ENCODE data around the gene GUCY2D. TPM values are rescaled to one million over a fixed set of nuclear protein-coding genes. Genes with fewer than 3 reads are reported as not detected.

The GUCY2D gene
- total RNA-seq, 4 donors from 2014 or later, result not detected

DNA sequence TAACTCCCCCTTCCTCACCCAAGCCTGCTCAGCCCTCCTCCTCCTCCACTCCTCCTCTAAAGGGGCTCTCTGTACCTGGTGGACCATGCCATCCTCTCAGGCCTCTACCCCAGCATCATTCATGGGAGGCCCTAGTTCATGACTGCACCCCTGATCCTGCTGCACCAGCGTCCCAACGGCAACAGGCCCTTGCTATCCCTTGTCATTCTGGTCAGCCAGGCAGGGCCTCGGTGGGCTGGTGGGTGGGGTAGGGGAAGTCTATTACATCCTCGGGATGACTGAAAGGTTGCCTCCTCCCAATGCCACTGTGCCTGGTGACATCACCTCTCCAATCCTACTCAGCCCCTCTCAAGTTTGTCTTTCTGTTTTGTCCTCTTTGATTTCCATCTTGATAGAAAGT lies 65.4 kb downstream of the GUCY2D start:
- Histone ChIP-seq H3K9me3 (no peaks in the 10 kb centered on the region), H3K4me3 (no peak overlapping the region), H3K27me3 (peaks cover 58% of the 10 kb centered on the region), H3K4me1 (peaks cover 0 to 10% (median 5%) of the 10 kb centered on the region in 3 donors), H3K27ac (no peak overlapping the region), H3K36me3 (no peaks in the 10 kb centered on the region)
- no peak for ATAC-seq
- TF ChIP-seq POLR2AphosphoS5 (IDR thresholded peaks at IDR 0.05), result no peak
- TF ChIP-seq EP300 (IDR thresholded peaks at IDR 0.05), result no peak
- TF ChIP-seq POLR2A (IDR thresholded peaks at IDR 0.05), result no peak
- TF ChIP-seq, protein P1, sequence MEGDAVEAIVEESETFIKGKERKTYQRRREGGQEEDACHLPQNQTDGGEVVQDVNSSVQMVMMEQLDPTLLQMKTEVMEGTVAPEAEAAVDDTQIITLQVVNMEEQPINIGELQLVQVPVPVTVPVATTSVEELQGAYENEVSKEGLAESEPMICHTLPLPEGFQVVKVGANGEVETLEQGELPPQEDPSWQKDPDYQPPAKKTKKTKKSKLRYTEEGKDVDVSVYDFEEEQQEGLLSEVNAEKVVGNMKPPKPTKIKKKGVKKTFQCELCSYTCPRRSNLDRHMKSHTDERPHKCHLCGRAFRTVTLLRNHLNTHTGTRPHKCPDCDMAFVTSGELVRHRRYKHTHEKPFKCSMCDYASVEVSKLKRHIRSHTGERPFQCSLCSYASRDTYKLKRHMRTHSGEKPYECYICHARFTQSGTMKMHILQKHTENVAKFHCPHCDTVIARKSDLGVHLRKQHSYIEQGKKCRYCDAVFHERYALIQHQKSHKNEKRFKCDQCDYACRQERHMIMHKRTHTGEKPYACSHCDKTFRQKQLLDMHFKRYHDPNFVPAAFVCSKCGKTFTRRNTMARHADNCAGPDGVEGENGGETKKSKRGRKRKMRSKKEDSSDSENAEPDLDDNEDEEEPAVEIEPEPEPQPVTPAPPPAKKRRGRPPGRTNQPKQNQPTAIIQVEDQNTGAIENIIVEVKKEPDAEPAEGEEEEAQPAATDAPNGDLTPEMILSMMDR (IDR thresholded peaks at IDR 0.05), result no peak
- WGBS, 2 donors (ENCODE audit: low coverage in 1 of 2), result 31 to 57% methylated on average over 2 of the region's 4 CpGs

DNA sequence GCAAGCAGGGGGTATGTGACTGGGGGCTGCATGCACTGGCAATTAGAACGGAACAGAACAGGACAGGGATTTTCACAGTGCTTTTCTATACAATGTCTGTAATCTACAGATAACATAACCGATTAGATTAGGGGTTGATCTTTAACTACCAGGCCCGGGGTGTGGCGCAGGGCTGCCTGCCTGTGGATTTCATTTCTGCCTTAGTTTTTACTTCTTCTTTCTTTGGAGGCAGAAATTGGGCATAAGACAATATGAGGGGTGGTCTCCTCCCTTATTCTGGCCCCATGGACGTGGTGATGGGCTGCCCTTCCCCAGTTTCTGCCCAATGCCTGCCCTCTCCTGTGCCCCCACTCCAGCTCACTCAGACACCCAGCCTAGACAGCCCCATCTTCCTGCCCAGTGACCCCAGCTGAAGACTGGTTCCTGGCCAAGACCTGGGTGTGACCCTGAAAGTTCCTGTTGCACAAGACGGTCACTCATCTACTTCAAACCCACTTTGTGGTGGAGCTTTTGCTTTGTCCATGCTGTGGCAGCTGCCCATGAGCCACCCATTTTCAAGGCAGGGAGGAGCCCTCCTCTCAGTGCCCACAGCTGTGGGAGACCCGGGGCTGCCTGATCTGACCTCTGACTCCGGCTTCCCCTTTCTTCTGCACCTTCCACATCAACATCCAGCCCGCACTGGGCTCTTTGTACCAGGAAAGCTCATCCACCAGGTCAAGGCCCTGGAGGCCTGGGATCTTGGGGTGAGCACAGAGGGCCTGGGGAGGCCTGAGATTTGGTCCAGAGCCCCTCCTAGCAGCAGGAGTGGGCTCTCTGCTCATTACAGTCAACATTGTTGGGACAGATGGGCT lies 66.5 kb downstream of the GUCY2D start:
- 70 to 91% methylated on average over 4 to 5 of the region's 9 CpGs for WGBS, 2 donors (ENCODE audit: low coverage in 1 of 2)
- Histone ChIP-seq H3K36me3 (no peaks in the 10 kb centered on the region), H3K4me1 (peaks cover 0 to 19% (median 15%) of the 10 kb centered on the region in 3 donors), H3K4me3 (no peak overlapping the region), H3K27ac (peak overlapping the region in 1 of 4 donors; percentile 1), H3K9me3 (no peaks in the 10 kb centered on the region), H3K27me3 (peaks cover 58% of the 10 kb centered on the region)
- TF ChIP-seq POLR2A (IDR thresholded peaks at IDR 0.05) (no peak), EP300 (IDR thresholded peaks at IDR 0.05) (no peak), POLR2AphosphoS5 (IDR thresholded peaks at IDR 0.05) (no peak)
- TF ChIP-seq, protein P1 (IDR thresholded peaks at IDR 0.05), result no peak
- peak; percentile 54 for ATAC-seq

DNA sequence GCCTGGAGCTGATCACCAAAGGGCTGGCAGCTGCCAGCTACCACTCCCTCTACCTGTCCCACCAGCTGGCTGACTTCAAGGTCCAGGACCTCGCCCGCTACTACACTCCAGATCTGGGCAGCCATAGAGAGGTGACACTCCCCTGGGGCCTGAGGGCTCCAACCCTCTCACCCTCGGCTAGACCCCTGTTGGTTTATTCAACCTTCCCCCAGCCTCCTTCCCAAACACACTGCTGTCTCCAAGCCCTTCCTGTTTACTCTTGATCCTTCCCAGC lies 67.1 kb downstream of the GUCY2D start:
- Histone ChIP-seq H3K9me3 (no peaks in the 10 kb centered on the region), H3K36me3 (no peaks in the 10 kb centered on the region), H3K4me3 (no peak overlapping the region), H3K27me3 (peaks cover 58% of the 10 kb centered on the region), H3K27ac (peak overlapping the region in 1 of 4 donors; percentile 1), H3K4me1 (peaks cover 0 to 25% (median 15%) of the 10 kb centered on the region in 3 donors)
- ATAC-seq, result no peak
- TF ChIP-seq POLR2AphosphoS5 (IDR thresholded peaks at IDR 0.05) (no peak), EP300 (IDR thresholded peaks at IDR 0.05) (no peak), POLR2A (IDR thresholded peaks at IDR 0.05) (no peak)
- TF ChIP-seq, protein P1 (IDR thresholded peaks at IDR 0.05), result no peak
- 80 to 93% methylated on average over 3 of the region's 3 CpGs for WGBS, 2 donors (ENCODE audit: low coverage in 1 of 2)

Other genes starting within 250 kb of the GUCY2D start
- gene KDM6B, start 168.4 kb upstream of the GUCY2D start, total RNA-seq, result 10 to 100 TPM in 3 of 4 donors, 1 to 10 TPM in 1; 5.7 to 16.2 (median 15.6) TPM
- 10 to 100 TPM in 3 of 4 donors, 1 to 10 TPM in 1; 6.5 to 41.6 (median 29.6) TPM for gene TMEM88, start 147.5 kb upstream of the GUCY2D start, total RNA-seq
- 10 to 100 TPM; 60.5 to 84.7 (median 69.8) TPM for gene NAA38, start 145.1 kb upstream of the GUCY2D start, total RNA-seq
- 10 to 100 TPM; 12.0 to 18.7 (median 13.7) TPM for gene CYB5D1, start 144.6 kb upstream of the GUCY2D start, total RNA-seq
- gene CHD3, start 113.8 kb upstream of the GUCY2D start, total RNA-seq, result 100 to 1,000 TPM in 3 of 4 donors, 10 to 100 TPM in 1; 56.7 to 134 (median 120) TPM
- gene RNF227, start 86.3 kb upstream of the GUCY2D start, total RNA-seq, result 1 to 10 TPM; 1.6 to 5.4 (median 2.1) TPM
- 1 to 10 TPM in 1 of 4 donors, under 1 TPM in 1, not detected in 2; 0.58 to 1.3 TPM for gene KCNAB3, start 72.8 kb upstream of the GUCY2D start, total RNA-seq
- 10 to 100 TPM; 20.9 to 44.2 (median 29.0) TPM for gene TRAPPC1, start 70.7 kb upstream of the GUCY2D start, total RNA-seq
- gene CNTROB, start 70.4 kb upstream of the GUCY2D start, total RNA-seq, result 10 to 100 TPM; 15.6 to 31.8 (median 18.2) TPM
- 1 to 10 TPM in 3 of 4 donors, under 1 TPM in 1; 0.69 to 5.6 (median 2.8) TPM for gene ALOX15B, start 36.4 kb downstream of the GUCY2D start, total RNA-seq
- under 1 TPM in 1 of 4 donors, not detected in 3; 0.17 TPM for gene ALOX12B, start 85.1 kb downstream of the GUCY2D start, total RNA-seq
- gene ALOXE3, start 115.9 kb downstream of the GUCY2D start, total RNA-seq, result under 1 TPM in 1 of 4 donors, not detected in 3; 0.37 TPM
- gene HES7, start 121.5 kb downstream of the GUCY2D start, total RNA-seq, result under 1 TPM in 2 of 4 donors, not detected in 2; 0.89 to 0.94 TPM
- gene PER1, start 149.8 kb downstream of the GUCY2D start, total RNA-seq, result 100 to 1,000 TPM in 3 of 4 donors, 10 to 100 TPM in 1; 67.1 to 188 (median 136) TPM
- gene VAMP2, start 160.3 kb downstream of the GUCY2D start, total RNA-seq, result 10 to 100 TPM; 14.6 to 39.8 (median 33.4) TPM
- gene TMEM107, start 173.8 kb downstream of the GUCY2D start, total RNA-seq, result 10 to 100 TPM; 11.2 to 18.8 (median 15.5) TPM
- 10 to 100 TPM in 3 of 4 donors, 1 to 10 TPM in 1; 8.1 to 16.1 (median 12.4) TPM for gene BORCS6, start 187.6 kb downstream of the GUCY2D start, total RNA-seq
- gene AURKB, start 208.0 kb downstream of the GUCY2D start, total RNA-seq, result 1 to 10 TPM in 2 of 4 donors, under 1 TPM in 2; 0.54 to 5.3 (median 2.4) TPM
- 10 to 100 TPM; 10.8 to 33.9 (median 14.7) TPM for gene CTC1, start 245.4 kb downstream of the GUCY2D start, total RNA-seq
- gene PFAS, start 246.7 kb downstream of the GUCY2D start, total RNA-seq, result 10 to 100 TPM; 10.8 to 28.9 (median 16.0) TPM